ENCODE measurements around the gene ITK. TPM values are rescaled to one million over a fixed set of nuclear protein-coding genes. Genes with fewer than 3 reads are reported as not detected.
"Not testable (repeated sequence)": the region's sequence is repeated elsewhere in the genome, so short reads cannot be mapped to it uniquely, and the experiment has no call there.

ITK gene
- total RNA-seq, 1 experiment from 2014 or later, result not detected

- Histone ChIP-seq H3K36me3 (ENCODE audit: control insufficient read depth, insufficient read depth, low read length) (no peaks in the 10 kb centered on the region), H3K4me3 (ENCODE audit: low read depth, low read length) (no peak overlapping the region), H3K27me3 (replicated peaks; ENCODE audit: control insufficient read depth, insufficient read depth, low read length) (no peaks in the 10 kb centered on the region), H3K9me3 (no peaks in the 10 kb centered on the region; the same call in 1 of the 2 replicates), H3K4me1 (no peaks in the 10 kb centered on the region)
- ChIA-PET CTCF (no interaction called here), POLR2A (no interaction called here)
- Mint-ChIP-seq H3K4me1 (ENCODE audit: low read depth, unreplicated experiment) (no peaks in the 10 kb centered on the region), H3K27ac (ENCODE audit: unreplicated experiment) (no peak overlapping the region), H3K9me3 (ENCODE audit: unreplicated experiment) (no peaks in the 10 kb centered on the region), H3K27me3 (ENCODE audit: insufficient read depth, unreplicated experiment) (peaks cover 23% of the 10 kb centered on the region), H3K36me3 (ENCODE audit: insufficient read depth, unreplicated experiment) (no peaks in the 10 kb centered on the region), H3K4me3 (ENCODE audit: unreplicated experiment) (no peak overlapping the region)
- DNase-seq, result no peak
- intact Hi-C loops (cut with micrococcal nuclease; ENCODE audit: unreplicated experiment), result no loop called here
- no TSS peak for BruUV-seq (replicated peaks)
- TF ChIP-seq, protein P1, sequence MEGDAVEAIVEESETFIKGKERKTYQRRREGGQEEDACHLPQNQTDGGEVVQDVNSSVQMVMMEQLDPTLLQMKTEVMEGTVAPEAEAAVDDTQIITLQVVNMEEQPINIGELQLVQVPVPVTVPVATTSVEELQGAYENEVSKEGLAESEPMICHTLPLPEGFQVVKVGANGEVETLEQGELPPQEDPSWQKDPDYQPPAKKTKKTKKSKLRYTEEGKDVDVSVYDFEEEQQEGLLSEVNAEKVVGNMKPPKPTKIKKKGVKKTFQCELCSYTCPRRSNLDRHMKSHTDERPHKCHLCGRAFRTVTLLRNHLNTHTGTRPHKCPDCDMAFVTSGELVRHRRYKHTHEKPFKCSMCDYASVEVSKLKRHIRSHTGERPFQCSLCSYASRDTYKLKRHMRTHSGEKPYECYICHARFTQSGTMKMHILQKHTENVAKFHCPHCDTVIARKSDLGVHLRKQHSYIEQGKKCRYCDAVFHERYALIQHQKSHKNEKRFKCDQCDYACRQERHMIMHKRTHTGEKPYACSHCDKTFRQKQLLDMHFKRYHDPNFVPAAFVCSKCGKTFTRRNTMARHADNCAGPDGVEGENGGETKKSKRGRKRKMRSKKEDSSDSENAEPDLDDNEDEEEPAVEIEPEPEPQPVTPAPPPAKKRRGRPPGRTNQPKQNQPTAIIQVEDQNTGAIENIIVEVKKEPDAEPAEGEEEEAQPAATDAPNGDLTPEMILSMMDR (IDR thresholded peaks at IDR 0.05; ENCODE audit: insufficient read depth in 1 of 2, low read depth in 1 of 2, low read length in 1 of 2, severe bottlenecking in 1 of 2, unreplicated experiment in 1 of 2), result no peak
Observed at GRCh38 chr5:157182143-157182757, 1.6 kb downstream of the ITK start.

- H3K27me3 ChIP-seq (replicated peaks; ENCODE audit: control insufficient read depth, insufficient read depth, low read length), result no peaks in the 10 kb centered on the region
- DNase-seq, result no peak
- no TSS peak for BruUV-seq (replicated peaks)
- ChIA-PET CTCF (no interaction called here), POLR2A (no interaction called here)
- no peaks in the 10 kb centered on the region for H3K4me1 ChIP-seq
- H3K36me3 ChIP-seq (ENCODE audit: control insufficient read depth, insufficient read depth, low read length), result no peaks in the 10 kb centered on the region
- TF ChIP-seq, protein P1 (IDR thresholded peaks at IDR 0.05; ENCODE audit: insufficient read depth in 1 of 2, low read depth in 1 of 2, low read length in 1 of 2, severe bottlenecking in 1 of 2, unreplicated experiment in 1 of 2), result no peak
- H3K9me3 ChIP-seq, result no peaks in the 10 kb centered on the region; the same call in 1 of the 2 replicates
- Mint-ChIP-seq H3K4me1 (ENCODE audit: low read depth, unreplicated experiment) (no peaks in the 10 kb centered on the region), H3K27me3 (ENCODE audit: insufficient read depth, unreplicated experiment) (peaks cover 25% of the 10 kb centered on the region), H3K27ac (ENCODE audit: unreplicated experiment) (no peak overlapping the region), H3K9me3 (ENCODE audit: unreplicated experiment) (no peaks in the 10 kb centered on the region), H3K4me3 (ENCODE audit: unreplicated experiment) (no peak overlapping the region), H3K36me3 (ENCODE audit: insufficient read depth, unreplicated experiment) (no peaks in the 10 kb centered on the region)
- no peak overlapping the region for H3K4me3 ChIP-seq (ENCODE audit: low read depth, low read length)
- intact Hi-C loops (cut with micrococcal nuclease; ENCODE audit: unreplicated experiment), result no loop called here
Observed at GRCh38 chr5:157184117-157184670, 3.6 kb downstream of the ITK start.

DNA sequence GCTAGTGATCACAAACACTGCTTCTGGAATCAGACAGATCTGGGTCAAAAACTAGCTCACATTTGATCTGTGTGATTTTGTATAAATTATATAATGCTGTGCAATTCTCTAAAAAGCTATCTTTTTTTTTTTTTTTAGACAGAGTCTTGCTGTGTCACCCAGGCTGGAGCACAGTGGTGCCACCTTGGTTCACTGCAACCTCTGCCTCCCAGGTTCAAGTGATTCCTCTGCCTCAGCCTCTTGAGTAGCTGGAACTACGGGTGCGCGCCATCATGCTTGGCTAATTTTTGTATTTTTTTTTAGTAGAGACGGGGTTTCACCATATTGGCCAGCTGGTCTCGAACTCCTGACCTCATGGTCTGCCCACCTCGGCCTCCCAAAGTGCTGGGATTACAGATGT lies 4.5 kb downstream of the ITK start:
- BruUV-seq (replicated peaks); H3K4me1 Mint-ChIP-seq (ENCODE audit: low read depth, unreplicated experiment); intact Hi-C loops (cut with micrococcal nuclease; ENCODE audit: unreplicated experiment); CTCF ChIA-PET; POLR2A ChIA-PET; H3K27ac Mint-ChIP-seq (ENCODE audit: unreplicated experiment); H3K4me3 ChIP-seq (ENCODE audit: low read depth, low read length); H3K9me3 ChIP-seq; H3K4me1 ChIP-seq; H3K36me3 Mint-ChIP-seq (ENCODE audit: insufficient read depth, unreplicated experiment); H3K9me3 Mint-ChIP-seq (ENCODE audit: unreplicated experiment); H3K27me3 ChIP-seq (replicated peaks; ENCODE audit: control insufficient read depth, insufficient read depth, low read length); DNase-seq; H3K36me3 ChIP-seq (ENCODE audit: control insufficient read depth, insufficient read depth, low read length); H3K4me3 Mint-ChIP-seq (ENCODE audit: unreplicated experiment): not testable (repeated sequence)
- H3K27me3 Mint-ChIP-seq (ENCODE audit: insufficient read depth, unreplicated experiment), result peaks cover 22% of the 10 kb centered on the region
